Measurements from ENCODE around the gene ZMYND11. TPM values are rescaled to one million over a fixed set of nuclear protein-coding genes. Genes with fewer than 3 reads are reported as not detected.

The ZMYND11 gene
- total and polyA plus RNA-seq, 2 experiments from 2014 or later = 31.5 to 70.2 TPM

DNA sequence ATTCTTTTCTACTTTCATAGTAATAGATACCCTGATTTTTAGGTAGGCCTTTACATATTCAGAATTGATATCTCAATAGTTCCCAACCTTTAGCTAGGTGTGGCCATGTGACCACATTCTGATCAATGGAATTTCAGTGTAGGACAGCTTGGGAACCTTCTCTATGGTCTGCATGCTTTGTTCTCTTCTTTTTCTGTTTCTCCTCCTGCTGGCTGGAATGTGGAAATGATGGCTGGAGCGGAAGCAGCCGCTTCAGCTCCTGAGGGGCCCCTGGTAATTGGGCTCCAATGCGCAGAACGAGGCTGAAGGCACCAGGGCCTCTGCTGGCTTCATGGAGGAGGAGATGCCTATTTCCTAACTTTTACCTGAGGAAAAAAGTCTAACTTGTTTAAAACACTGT lies 152.6 kb downstream of the ZMYND11 start:
- H3K4me2 ChIP-seq = no peak overlapping the region
- 99% methylated on average over 4 of the region's 4 CpGs for WGBS (ENCODE audit: low lambda C conversion rate, missing lambda C conversion rate)
- H3K36me3 ChIP-seq (replicated peaks; ENCODE audit: insufficient read depth, low read depth) = no peaks in the 10 kb centered on the region

GRCh38 chr10:288316-289200 lies 153.3 kb downstream of the ZMYND11 start:
- Histone ChIP-seq H3K4me3 (no peak overlapping the region), H3K9me2 (replicated peaks; ENCODE audit: insufficient read depth) (no peaks in the 10 kb centered on the region), H3K9me3 (ENCODE audit: low read depth) (no peaks in the 10 kb centered on the region), H3K79me2 (no peaks in the 10 kb centered on the region), H3K4me2 (no peak overlapping the region), H3K27ac (no peak overlapping the region), H3K36me3 (replicated peaks; ENCODE audit: insufficient read depth, low read depth) (no peaks in the 10 kb centered on the region), H3K4me1 (ENCODE audit: insufficient read depth) (no peaks in the 10 kb centered on the region), H4K20me1 (ENCODE audit: insufficient read depth, poor library complexity, severe bottlenecking) (no peaks in the 10 kb centered on the region), H2AFZ (no peak overlapping the region), H3K27me3 (no peaks in the 10 kb centered on the region)
- TF ChIP-seq EZH2 (IDR thresholded peaks at IDR 0.05; ENCODE audit: borderline replicate concordance) (no peak), EZH2phosphoT487 (IDR thresholded peaks at IDR 0.05; ENCODE audit: low read depth, severe bottlenecking, unreplicated experiment) (no peak), CTCF (IDR thresholded peaks at IDR 0.05; ENCODE audit: poor library complexity) (no peak)
- 94% methylated on average over 27 of the region's 27 CpGs for WGBS (ENCODE audit: low lambda C conversion rate, missing lambda C conversion rate)
- no peak for DNase-seq (ENCODE audit: low spot score)

More for the DNA sequence above, 152.6 kb downstream of the ZMYND11 start:
- H4K20me1 ChIP-seq (ENCODE audit: insufficient read depth, poor library complexity, severe bottlenecking) = no peaks in the 10 kb centered on the region
- no peak overlapping the region for H2AFZ ChIP-seq
- H3K27me3 ChIP-seq = no peaks in the 10 kb centered on the region
- H3K79me2 ChIP-seq = no peaks in the 10 kb centered on the region
- no peaks in the 10 kb centered on the region for H3K9me2 ChIP-seq (replicated peaks; ENCODE audit: insufficient read depth)
- TF ChIP-seq EZH2phosphoT487 (IDR thresholded peaks at IDR 0.05; ENCODE audit: low read depth, severe bottlenecking, unreplicated experiment) (no peak), CTCF (IDR thresholded peaks at IDR 0.05; ENCODE audit: poor library complexity) (no peak), EZH2 (IDR thresholded peaks at IDR 0.05; ENCODE audit: borderline replicate concordance) (no peak)
- H3K4me3 ChIP-seq = no peak overlapping the region
- no peaks in the 10 kb centered on the region for H3K9me3 ChIP-seq (ENCODE audit: low read depth)
- H3K27ac ChIP-seq = no peak overlapping the region
- no peaks in the 10 kb centered on the region for H3K4me1 ChIP-seq (ENCODE audit: insufficient read depth)
- no peak for DNase-seq (ENCODE audit: low spot score)

DNA sequence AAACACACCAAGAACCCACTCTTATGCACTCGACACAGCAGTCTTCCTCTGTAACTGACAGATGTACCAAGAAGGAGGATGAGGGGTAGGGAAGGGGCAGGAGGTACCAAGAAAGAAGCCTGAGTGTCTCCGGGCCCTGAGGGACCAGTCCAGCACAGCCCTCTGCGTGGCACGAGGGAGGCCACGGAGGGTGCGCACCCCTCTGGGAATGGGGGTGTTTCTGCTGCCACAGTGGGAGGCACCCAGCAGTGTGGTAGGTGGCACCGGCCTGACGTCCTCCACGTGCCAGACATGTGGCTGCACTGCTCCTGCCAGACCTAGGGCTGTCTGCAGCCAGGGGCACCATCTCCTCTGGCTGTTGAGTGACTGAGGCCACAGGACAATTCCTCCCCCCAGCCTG lies 154.3 kb downstream of the ZMYND11 start:
- Histone ChIP-seq H4K20me1 (ENCODE audit: insufficient read depth, poor library complexity, severe bottlenecking) (no peaks in the 10 kb centered on the region), H3K9me2 (replicated peaks; ENCODE audit: insufficient read depth) (no peaks in the 10 kb centered on the region), H3K4me1 (ENCODE audit: insufficient read depth) (no peaks in the 10 kb centered on the region), H3K27me3 (no peaks in the 10 kb centered on the region), H2AFZ (no peak overlapping the region), H3K27ac (no peak overlapping the region), H3K79me2 (no peaks in the 10 kb centered on the region), H3K36me3 (replicated peaks; ENCODE audit: insufficient read depth, low read depth) (no peaks in the 10 kb centered on the region), H3K9me3 (ENCODE audit: low read depth) (no peaks in the 10 kb centered on the region), H3K4me3 (no peak overlapping the region), H3K4me2 (no peak overlapping the region)
- TF ChIP-seq EZH2 (IDR thresholded peaks at IDR 0.05; ENCODE audit: borderline replicate concordance) (no peak), CTCF (IDR thresholded peaks at IDR 0.05; ENCODE audit: poor library complexity) (no peak), EZH2phosphoT487 (IDR thresholded peaks at IDR 0.05; ENCODE audit: low read depth, severe bottlenecking, unreplicated experiment) (no peak)
- 100% methylated on average over 9 of the region's 9 CpGs for WGBS (ENCODE audit: low lambda C conversion rate, missing lambda C conversion rate)
- DNase-seq (ENCODE audit: low spot score) = no peak

Data from hepatocyte (in vitro differentiated cells).